Activated CD4-positive, alpha-beta memory T cell treated with anti-CD3 and anti-CD28 coated beads, Interleukin-2, amount 10 ng/mL, durations not matched to agents 7 days and 5 days (primary cell): Measurements from ENCODE around the gene ADGRB3. TPM values are rescaled to one million over a fixed set of nuclear protein-coding genes. Genes with fewer than 3 reads are reported as not detected.
"Not testable (repeated sequence)": the region's sequence is repeated elsewhere in the genome, so short reads cannot be mapped to it uniquely, and the experiment has no call there.

Source experiments
- CTCF ChIA-PET: fragments of 350-600 bp; sonication (Branson Sonifier 250); formaldehyde crosslinking; loops from one replicate; lab custom pipeline; 2021; ENCODE audit warnings: antibody characterized with exemption, inconsistent platforms; lab: Charles Lee
- POLR2A ChIA-PET: fragments of 350-600 bp; sonication (Branson Sonifier 250); formaldehyde crosslinking; loops from one replicate; lab custom pipeline; 2021; ENCODE audit warnings: antibody characterized with exemption; lab: Charles Lee
- DNase-seq: peaks from one replicate; pipeline ENCODE4 v3.0.0-alpha.2; 2020
- H3K27ac Mint-ChIP-seq: one replicate; pipeline ENCODE4 v1.8.0; 2021; ENCODE audit warnings: mild to moderate bottlenecking, mixed read lengths
- H3K27me3 Mint-ChIP-seq: one replicate; pipeline ENCODE4 v1.8.0; 2021; ENCODE audit warnings: mixed read lengths
- H3K36me3 Mint-ChIP-seq: one replicate; pipeline ENCODE4 v1.8.0; 2021; ENCODE audit warnings: low read depth, mixed read lengths
- H3K4me1 Mint-ChIP-seq: one replicate; pipeline ENCODE4 v1.8.0; 2021; ENCODE audit warnings: mixed read lengths
- H3K4me3 Mint-ChIP-seq: one replicate; pipeline ENCODE4 v1.8.0; 2021; ENCODE audit warnings: mild to moderate bottlenecking, mixed read lengths
- H3K9me3 Mint-ChIP-seq: one replicate; pipeline ENCODE4 v1.8.0; 2021; ENCODE audit warnings: mixed read lengths
- total RNA-seq, 2 experiments: library from RNA; stranded (reverse); gene quantifications; one replicate each; pipeline ENCODE4 v1.2.3, GENCODE V29; 2021

The ADGRB3 gene
- total RNA-seq, 2 experiments from 2014 or later: not detected

DNA sequence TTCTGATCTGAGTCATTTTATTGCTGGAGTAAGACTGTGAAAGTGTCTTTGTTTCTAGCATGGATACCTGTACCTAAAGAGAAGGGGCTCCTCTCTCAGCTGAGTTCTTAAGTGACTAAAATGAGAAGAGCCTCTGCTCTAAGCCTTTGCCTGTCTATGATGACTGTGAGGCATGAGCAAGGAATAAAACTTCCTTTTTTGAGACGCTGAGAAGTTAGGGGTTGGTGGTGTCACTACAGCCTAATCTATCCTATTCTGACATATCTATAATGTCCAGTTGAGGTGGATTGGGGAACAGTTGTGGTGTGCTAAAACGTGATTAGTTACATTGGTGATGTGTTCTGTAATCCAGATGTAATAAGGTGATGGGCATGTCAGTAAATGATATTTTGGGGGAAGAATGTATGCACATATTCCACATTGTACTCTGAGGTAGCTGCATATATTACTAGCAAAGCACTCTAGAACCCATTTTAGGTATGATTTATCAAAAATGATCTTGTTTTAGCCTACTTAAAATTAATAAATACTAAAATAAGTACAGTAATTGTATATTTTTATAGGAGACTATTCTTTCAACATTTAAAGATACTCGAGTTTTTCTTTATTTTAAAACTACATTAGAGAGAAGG, 18.1 kb downstream of the ADGRB3 start:
- Mint-ChIP-seq H3K27ac (no peak overlapping the region), H3K4me1 (no peaks in the 10 kb centered on the region), H3K9me3 (no peaks in the 10 kb centered on the region), H3K36me3 (no peaks in the 10 kb centered on the region), H3K4me3 (no peak overlapping the region), H3K27me3 (no peaks in the 10 kb centered on the region)
- ChIA-PET CTCF (no interaction called here), POLR2A (no interaction called here)
- no peak for DNase-seq

DNA sequence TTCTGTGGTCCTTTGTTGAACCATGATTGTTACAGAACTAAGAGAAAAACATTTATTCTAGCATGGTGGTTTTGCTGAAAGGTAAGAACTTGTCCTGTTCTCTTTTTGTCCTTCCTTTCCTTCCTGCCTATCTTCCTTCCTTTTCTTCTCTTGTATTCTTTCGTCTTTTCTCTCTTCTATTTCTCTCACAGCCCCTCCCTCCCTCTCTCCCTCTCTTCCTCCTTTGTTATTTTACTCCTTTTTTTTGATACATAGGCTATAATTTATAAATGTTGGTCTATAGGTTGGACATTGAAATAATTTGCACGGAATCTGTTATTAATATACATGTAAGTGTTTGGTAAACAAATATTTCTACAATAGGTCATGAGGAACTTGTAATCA, 18.6 kb downstream of the ADGRB3 start:
- Mint-ChIP-seq H3K27ac (no peak overlapping the region), H3K27me3 (no peaks in the 10 kb centered on the region)
- POLR2A ChIA-PET: no interaction called here

DNA sequence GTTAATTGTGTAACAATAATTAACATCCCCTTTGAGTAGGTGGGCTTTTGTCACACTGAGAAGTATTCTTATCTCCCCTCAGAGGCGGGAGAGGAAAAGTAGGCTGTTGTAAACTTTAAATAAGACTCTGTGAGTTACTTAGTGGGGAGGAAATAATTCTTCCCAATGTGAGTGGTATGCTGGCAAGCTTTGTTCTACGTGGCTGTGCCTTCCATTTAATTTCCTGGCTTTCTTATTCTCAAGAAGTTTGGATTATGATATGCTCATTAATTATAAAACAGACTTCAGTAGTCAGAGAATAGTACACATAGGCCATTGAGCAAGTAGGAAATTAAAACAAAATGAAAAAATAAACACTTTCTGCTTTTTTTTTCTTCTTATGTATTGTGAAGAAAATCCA, 19.1 kb downstream of the ADGRB3 start:
- CTCF ChIA-PET: no interaction called here
- no peak overlapping the region for H3K27ac Mint-ChIP-seq
- no peaks in the 10 kb centered on the region for H3K4me1 Mint-ChIP-seq
- H3K27me3 Mint-ChIP-seq: no peaks in the 10 kb centered on the region
- no peaks in the 10 kb centered on the region for H3K9me3 Mint-ChIP-seq
- H3K4me3 Mint-ChIP-seq: no peak overlapping the region
- no peak for DNase-seq
- H3K36me3 Mint-ChIP-seq: no peaks in the 10 kb centered on the region
- POLR2A ChIA-PET: no interaction called here

More for the DNA sequence above, 18.6 kb downstream of the ADGRB3 start:
- Mint-ChIP-seq H3K4me1 (no peaks in the 10 kb centered on the region), H3K9me3 (no peaks in the 10 kb centered on the region), H3K4me3 (no peak overlapping the region), H3K36me3 (no peaks in the 10 kb centered on the region)
- DNase-seq: no peak
- CTCF ChIA-PET: no interaction called here

DNA sequence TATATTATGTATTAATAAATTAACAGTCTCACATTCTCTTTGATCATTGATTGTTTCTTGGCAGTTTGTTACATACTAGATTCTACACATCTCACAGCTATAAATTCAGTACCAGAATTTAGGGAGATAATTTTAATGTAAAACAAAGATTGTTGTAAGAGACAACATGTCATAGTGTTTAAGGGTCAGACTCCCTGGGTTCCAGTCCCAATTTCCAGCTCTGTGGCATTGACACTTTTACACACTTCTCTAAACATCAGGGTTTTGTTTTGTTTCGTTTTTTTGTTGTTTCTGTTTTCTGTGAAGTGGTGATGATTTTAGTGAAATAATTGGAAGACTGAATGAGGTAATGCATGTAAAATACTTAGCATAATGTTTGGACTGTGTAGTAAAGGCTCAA, 19.9 kb downstream of the ADGRB3 start:
- POLR2A ChIA-PET: no interaction called here
- CTCF ChIA-PET: no interaction called here
- Mint-ChIP-seq H3K36me3 (no peaks in the 10 kb centered on the region), H3K4me3 (no peak overlapping the region), H3K9me3 (no peaks in the 10 kb centered on the region), H3K27me3 (no peaks in the 10 kb centered on the region), H3K4me1 (no peaks in the 10 kb centered on the region), H3K27ac (no peak overlapping the region)
- no peak for DNase-seq

DNA sequence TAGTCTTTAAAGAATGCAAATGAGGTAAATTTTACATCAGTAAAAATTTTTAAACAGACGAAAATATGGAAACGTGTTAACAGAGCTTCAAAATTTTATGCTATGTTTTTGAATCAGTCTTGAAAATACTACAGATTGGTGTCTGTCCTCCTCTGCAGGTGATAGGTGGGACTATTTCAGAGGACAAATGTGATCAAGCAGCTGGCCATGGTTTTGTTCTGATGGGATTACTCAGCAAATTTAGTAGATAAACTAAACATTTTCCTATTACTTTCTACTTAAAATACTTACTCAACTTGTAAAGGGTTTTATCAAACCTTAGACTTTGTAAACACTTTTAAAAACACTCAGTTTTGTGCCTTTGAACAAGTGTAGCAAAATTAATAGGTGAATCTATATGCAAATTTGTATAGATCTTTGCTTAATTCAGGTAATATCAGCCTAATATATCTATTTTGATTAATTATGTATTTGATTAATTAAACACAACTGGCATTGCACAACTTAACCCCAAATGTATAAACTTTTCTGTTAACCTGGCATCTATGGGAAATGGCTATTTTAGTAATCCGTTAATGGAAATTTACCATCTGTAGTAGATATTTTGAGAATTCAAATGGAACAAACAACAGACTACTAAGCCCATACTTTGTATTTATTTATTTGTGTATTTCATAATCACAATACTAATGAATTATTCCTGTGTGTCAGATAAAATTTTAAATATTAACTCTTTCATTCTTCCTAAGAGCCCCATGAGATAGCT, 22.5 kb downstream of the ADGRB3 start:
- ChIA-PET CTCF (no interaction called here), POLR2A (no interaction called here)
- Mint-ChIP-seq H3K36me3 (no peaks in the 10 kb centered on the region), H3K4me3 (no peak overlapping the region), H3K9me3 (no peaks in the 10 kb centered on the region), H3K27me3 (no peaks in the 10 kb centered on the region), H3K27ac (no peak overlapping the region), H3K4me1 (no peaks in the 10 kb centered on the region)
- no peak for DNase-seq

DNA sequence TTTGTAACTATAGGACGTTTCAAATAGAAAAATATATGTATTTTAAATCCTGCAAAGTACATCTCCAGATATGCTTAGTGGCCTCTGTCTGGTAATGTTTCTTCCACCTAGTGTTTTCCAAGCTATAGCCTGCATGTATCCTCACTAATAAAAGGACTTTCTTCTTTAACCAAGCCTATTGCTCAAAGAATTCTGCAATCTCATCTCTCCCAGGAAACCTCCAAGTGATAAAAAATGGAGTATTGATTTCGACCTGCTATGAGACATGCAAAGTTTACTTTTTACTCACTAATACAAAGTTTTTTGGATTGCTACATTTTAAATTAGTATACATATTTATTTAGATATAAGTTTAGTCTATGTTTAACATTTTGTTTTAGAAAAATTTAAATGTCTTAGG, 23.3 kb downstream of the ADGRB3 start:
- DNase-seq: no peak
- Mint-ChIP-seq H3K9me3 (no peaks in the 10 kb centered on the region), H3K27ac (no peak overlapping the region), H3K36me3 (no peaks in the 10 kb centered on the region), H3K4me1 (no peaks in the 10 kb centered on the region), H3K4me3 (no peak overlapping the region), H3K27me3 (no peaks in the 10 kb centered on the region)
- ChIA-PET POLR2A (no interaction called here), CTCF (no interaction called here)

DNA sequence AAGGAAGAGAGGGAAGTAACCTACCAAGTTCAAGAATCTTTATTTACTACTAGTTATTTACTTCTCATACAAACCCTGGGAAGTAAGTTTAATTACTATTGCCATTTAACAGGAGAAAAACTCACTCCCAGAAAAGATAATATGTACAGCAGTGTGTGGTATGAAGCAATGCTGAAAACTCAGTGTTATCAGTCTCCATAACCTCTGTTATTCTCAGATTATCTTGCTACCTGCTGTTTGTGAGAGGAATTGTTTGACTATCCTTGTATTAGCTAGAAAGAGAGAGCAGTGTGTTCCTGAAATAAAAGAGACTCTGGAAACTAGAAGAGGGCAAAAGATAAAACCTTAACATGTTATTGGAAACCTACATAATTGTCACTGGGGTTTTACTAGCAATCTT, 38.2 kb downstream of the ADGRB3 start:
- H3K9me3 Mint-ChIP-seq: no peaks in the 10 kb centered on the region
- no peak overlapping the region for H3K27ac Mint-ChIP-seq
- H3K36me3 Mint-ChIP-seq: no peaks in the 10 kb centered on the region
- CTCF ChIA-PET: no interaction called here
- DNase-seq: no peak
- no peak overlapping the region for H3K4me3 Mint-ChIP-seq
- POLR2A ChIA-PET: no interaction called here
- no peaks in the 10 kb centered on the region for H3K27me3 Mint-ChIP-seq
- H3K4me1 Mint-ChIP-seq: no peaks in the 10 kb centered on the region

DNA sequence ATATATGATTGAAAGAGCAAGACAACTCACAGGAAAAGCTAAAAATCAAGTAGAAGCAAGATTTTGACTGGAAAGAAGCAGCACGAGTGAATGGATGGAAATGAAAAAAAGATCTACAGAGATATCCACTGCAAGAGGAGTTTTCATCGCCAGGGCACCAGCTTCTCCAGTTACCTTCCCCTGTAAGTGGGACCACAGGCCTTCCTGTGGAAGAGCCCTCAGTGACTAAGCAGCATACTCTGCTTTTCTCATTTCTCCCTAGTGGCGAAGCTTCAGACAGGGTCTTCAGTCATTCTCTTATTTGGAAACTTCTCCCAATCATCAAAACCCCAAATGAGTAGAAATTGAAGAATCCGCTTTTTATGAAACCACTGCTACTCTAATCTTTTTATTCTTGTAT, 40.5 kb downstream of the ADGRB3 start:
- POLR2A ChIA-PET: no interaction called here
- Mint-ChIP-seq H3K36me3 (no peaks in the 10 kb centered on the region), H3K4me3 (no peak overlapping the region), H3K27ac (no peak overlapping the region), H3K27me3 (no peaks in the 10 kb centered on the region), H3K4me1 (no peaks in the 10 kb centered on the region), H3K9me3 (no peaks in the 10 kb centered on the region)
- DNase-seq: no peak
- CTCF ChIA-PET: no interaction called here

DNA sequence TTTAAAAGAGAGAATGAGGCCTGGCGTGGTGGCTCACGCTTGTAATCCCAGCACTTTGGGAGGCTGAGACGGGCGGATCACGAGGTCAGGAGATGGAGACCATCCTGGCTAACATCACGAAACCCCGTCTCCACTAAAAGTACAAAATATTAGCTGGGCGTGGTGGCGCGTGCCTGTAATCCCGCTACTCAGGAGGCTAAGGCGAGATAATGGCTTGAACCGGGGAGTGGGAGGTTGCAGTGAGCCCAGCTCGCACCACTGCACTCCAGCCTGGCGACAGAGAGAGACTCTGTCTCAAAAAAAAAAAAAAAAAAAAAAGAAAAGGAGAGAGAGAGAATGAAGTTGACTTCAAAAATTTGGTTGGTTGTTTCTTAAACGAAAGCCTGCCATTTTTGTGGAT, 41.0 kb downstream of the ADGRB3 start:
- POLR2A ChIA-PET, H3K9me3 Mint-ChIP-seq, H3K27me3 Mint-ChIP-seq, H3K27ac Mint-ChIP-seq, CTCF ChIA-PET, DNase-seq, H3K4me3 Mint-ChIP-seq, H3K36me3 Mint-ChIP-seq, H3K4me1 Mint-ChIP-seq: not testable (repeated sequence)

DNA sequence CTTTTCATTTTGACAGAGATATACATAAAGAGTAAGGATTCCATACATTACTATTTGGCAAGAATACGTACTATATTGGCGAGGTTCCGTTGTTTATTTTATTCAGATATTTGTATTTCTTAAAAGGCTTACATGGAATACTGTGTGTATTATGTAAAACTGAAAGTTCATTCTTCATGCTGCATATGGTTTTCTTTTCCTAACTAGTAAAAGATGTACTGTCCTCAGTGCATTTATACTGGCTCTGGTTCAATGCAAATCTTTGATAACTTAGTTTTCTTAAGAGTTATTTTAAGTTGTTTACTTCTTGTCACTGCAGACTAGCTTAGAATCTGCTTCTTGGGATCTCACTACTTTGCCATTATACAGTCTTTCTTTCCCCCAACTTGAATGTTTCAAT, 42.0 kb downstream of the ADGRB3 start:
- Mint-ChIP-seq H3K4me3 (no peak overlapping the region), H3K27ac (no peak overlapping the region), H3K27me3 (no peaks in the 10 kb centered on the region), H3K9me3 (no peaks in the 10 kb centered on the region), H3K4me1 (no peaks in the 10 kb centered on the region), H3K36me3 (no peaks in the 10 kb centered on the region)
- DNase-seq: no peak
- ChIA-PET CTCF (no interaction called here), POLR2A (no interaction called here)

DNA sequence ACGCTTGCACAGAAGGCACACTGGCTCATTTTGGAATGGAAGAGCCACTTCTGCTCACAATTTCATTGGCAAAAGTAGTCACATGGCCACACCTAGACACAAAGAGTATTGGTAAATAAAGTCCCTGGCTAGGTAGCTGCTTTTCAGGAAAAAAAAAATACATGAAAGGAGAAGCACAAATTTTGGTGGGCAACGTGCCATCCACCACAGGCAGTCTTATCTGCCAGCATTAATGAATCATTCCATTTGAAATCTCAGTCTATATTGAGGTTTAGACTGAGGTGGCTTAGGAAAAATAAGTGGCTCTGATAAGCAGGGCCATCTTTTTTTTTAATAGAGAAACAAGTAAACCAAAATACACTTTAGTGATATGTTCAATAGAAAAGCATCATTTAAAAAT, 44.3 kb downstream of the ADGRB3 start:
- Mint-ChIP-seq H3K4me3 (no peak overlapping the region), H3K27ac (no peak overlapping the region), H3K9me3 (no peaks in the 10 kb centered on the region), H3K27me3 (no peaks in the 10 kb centered on the region), H3K36me3 (no peaks in the 10 kb centered on the region), H3K4me1 (no peaks in the 10 kb centered on the region)
- ChIA-PET CTCF (no interaction called here), POLR2A (no interaction called here)
- DNase-seq: no peak

DNA sequence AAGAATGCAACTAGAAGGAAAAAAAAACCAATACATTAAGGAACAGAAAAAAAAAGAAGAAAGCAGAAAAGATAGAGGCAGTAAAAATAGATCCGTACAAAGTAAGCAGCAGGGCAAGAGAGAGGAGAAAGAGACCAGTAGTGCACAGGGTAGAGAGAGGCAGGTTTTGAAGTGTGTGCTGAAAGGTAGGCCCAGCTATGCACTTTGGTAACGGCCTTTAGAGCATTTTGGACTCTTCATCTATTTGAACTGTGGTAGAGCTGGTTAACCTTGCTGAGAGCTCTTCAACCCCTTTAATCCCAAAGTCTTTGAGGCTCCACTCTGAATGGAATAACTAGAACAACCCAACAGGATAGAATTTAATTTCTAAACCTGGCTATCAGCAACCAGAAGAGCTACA, 45.2 kb downstream of the ADGRB3 start:
- no peak for DNase-seq
- POLR2A ChIA-PET: no interaction called here
- H3K36me3 Mint-ChIP-seq: no peaks in the 10 kb centered on the region
- no peaks in the 10 kb centered on the region for H3K9me3 Mint-ChIP-seq
- no peak overlapping the region for H3K4me3 Mint-ChIP-seq
- H3K27ac Mint-ChIP-seq: no peak overlapping the region
- H3K27me3 Mint-ChIP-seq: no peaks in the 10 kb centered on the region
- CTCF ChIA-PET: no interaction called here
- H3K4me1 Mint-ChIP-seq: no peaks in the 10 kb centered on the region

DNA sequence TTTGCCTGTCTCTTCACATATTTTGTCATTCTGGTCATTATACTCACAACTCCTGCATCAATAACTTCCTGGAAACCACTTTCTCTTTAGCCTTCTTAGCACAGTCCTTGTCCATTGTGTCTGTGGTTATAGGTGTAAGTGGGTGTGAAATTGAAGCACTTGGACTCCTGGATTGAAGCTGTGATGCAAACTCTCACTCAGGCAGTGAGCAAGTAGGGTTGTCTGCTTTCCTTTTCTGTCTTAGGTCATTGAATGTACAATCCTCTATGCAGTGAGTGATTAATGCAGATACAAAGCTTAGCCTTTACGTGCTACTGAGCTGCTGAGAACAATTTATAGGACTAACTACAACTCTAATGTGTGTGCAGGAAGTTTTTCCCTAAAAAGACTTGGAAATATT, 54.8 kb downstream of the ADGRB3 start:
- POLR2A ChIA-PET: no interaction called here
- DNase-seq: no peak
- H3K4me1 Mint-ChIP-seq: no peaks in the 10 kb centered on the region

DNA sequence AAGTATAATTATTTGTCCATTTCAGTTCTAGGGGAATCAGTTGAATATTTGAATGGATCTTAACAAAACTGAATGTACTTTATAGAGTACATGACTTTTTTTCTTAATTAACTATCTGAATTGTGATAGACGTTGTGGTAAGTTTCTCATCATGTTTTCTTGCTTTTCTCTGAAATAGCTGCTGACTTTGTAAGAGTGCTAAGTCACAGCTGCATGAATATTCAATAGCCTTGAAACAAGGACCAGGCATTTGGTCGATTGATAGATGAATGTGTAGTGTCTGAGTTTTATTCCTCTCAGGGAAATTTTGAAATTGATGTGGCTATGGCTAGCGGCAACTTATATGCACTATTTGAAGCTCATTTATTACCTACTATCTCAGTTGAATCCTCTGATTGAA, 56.0 kb downstream of the ADGRB3 start:
- H3K27me3 Mint-ChIP-seq: no peaks in the 10 kb centered on the region
- CTCF ChIA-PET: no interaction called here
- POLR2A ChIA-PET: no interaction called here

More for the DNA sequence above, 54.8 kb downstream of the ADGRB3 start:
- CTCF ChIA-PET: no interaction called here
- H3K36me3 Mint-ChIP-seq: no peaks in the 10 kb centered on the region
- H3K4me3 Mint-ChIP-seq: no peak overlapping the region
- no peak overlapping the region for H3K27ac Mint-ChIP-seq
- H3K27me3 Mint-ChIP-seq: no peaks in the 10 kb centered on the region
- H3K9me3 Mint-ChIP-seq: no peaks in the 10 kb centered on the region

More for the DNA sequence above, 56.0 kb downstream of the ADGRB3 start:
- DNase-seq: no peak
- Mint-ChIP-seq H3K27ac (no peak overlapping the region), H3K4me3 (no peak overlapping the region), H3K36me3 (no peaks in the 10 kb centered on the region), H3K4me1 (no peaks in the 10 kb centered on the region), H3K9me3 (no peaks in the 10 kb centered on the region)
